ENCODE data around the gene SMS. TPM values are rescaled to one million over a fixed set of nuclear protein-coding genes. Genes with fewer than 3 reads are reported as not detected.

SMS gene
- polyA plus RNA-seq, 1 donor (not counting 4 experiments of a cell fraction or from before 2014, with no cell fraction given) = 142 TPM

DNA sequence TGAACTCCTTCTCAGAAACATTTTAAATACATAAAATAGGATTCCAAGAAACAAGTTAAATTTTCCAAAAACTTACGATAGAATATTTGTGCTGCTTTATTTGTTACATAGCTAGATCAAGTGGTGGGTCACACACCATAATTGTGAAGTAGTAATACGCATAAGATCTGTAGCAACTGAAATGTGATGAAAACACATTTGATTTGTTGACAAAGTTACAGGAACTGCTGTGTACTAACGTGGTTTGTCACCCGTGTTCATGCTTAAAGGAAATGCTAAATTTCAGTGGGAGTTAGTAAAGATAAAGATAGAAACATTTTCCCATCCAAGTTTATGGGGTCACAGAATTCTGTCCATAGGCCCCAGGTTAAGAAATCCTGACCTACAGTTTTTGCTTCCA lies 57.5 kb downstream of the SMS start:
- Histone ChIP-seq H2AFZ (ENCODE audit: control insufficient read depth, low read length) (no peak overlapping the region), H3K36me3 (ENCODE audit: control insufficient read depth in 2 of 2, extremely low read depth in 1 of 2, insufficient read depth in 2 of 2, low read length in 2 of 2) (peaks cover 0 to 5% of the 10 kb centered on the region in 2 experiments), H3K9me3 (ENCODE audit: control insufficient read depth, low read depth, low read length) (no peaks in the 10 kb centered on the region), H3K4me2 (ENCODE audit: control insufficient read depth, extremely low read depth, insufficient read depth, low read depth, low read length) (no peak overlapping the region), H3K4me1 (ENCODE audit: control insufficient read depth, extremely low read depth, insufficient read depth, low read length) (no peaks in the 10 kb centered on the region), H4K20me1 (ENCODE audit: control insufficient read depth, extremely low read depth, insufficient read depth, low read length) (no peaks in the 10 kb centered on the region), H3K27ac (ENCODE audit: control insufficient read depth, insufficient read depth, low read length) (no peak overlapping the region), H3K9me1 (ENCODE audit: control insufficient read depth, extremely low read depth, insufficient read depth, low read length) (no peaks in the 10 kb centered on the region), H3K27me3 (ENCODE audit: control insufficient read depth, extremely low read depth, insufficient read depth, low read length) (no peaks in the 10 kb centered on the region), H3K4me3 (ENCODE audit: control insufficient read depth in 2 of 3, extremely low read depth in 1 of 3, insufficient read depth in 2 of 3, low read depth in 1 of 3, low read length in 3 of 3) (no peak overlapping the region), H3K9ac (ENCODE audit: control insufficient read depth, extremely low read depth, insufficient read depth, low read length) (no peak overlapping the region), H3K79me2 (ENCODE audit: control insufficient read depth, insufficient read depth, low read length) (no peaks in the 10 kb centered on the region)
- TF ChIP-seq EZH2 (IDR thresholded peaks at IDR 0.05; ENCODE audit: low read length) = no peak
- TF ChIP-seq, protein P1, sequence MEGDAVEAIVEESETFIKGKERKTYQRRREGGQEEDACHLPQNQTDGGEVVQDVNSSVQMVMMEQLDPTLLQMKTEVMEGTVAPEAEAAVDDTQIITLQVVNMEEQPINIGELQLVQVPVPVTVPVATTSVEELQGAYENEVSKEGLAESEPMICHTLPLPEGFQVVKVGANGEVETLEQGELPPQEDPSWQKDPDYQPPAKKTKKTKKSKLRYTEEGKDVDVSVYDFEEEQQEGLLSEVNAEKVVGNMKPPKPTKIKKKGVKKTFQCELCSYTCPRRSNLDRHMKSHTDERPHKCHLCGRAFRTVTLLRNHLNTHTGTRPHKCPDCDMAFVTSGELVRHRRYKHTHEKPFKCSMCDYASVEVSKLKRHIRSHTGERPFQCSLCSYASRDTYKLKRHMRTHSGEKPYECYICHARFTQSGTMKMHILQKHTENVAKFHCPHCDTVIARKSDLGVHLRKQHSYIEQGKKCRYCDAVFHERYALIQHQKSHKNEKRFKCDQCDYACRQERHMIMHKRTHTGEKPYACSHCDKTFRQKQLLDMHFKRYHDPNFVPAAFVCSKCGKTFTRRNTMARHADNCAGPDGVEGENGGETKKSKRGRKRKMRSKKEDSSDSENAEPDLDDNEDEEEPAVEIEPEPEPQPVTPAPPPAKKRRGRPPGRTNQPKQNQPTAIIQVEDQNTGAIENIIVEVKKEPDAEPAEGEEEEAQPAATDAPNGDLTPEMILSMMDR (optimal IDR thresholded peaks at IDR 0.05 in 1 of 3, IDR thresholded peaks at IDR 0.05 in 1 of 3, conservative IDR thresholded peaks at IDR 0.05 in 1 of 3; ENCODE audit: extremely low read depth in 1 of 3, insufficient read depth in 2 of 3, low read length in 3 of 3) = no peak
- dilution Hi-C loops (cut with MboI; ENCODE audit: extremely low pct_ligation_motif_present, low sequenced_read_pairs) = no loop called here
- no peak for FAIRE-seq
- no peak for DNase-seq (ENCODE audit: low read depth, low spot score)

DNA sequence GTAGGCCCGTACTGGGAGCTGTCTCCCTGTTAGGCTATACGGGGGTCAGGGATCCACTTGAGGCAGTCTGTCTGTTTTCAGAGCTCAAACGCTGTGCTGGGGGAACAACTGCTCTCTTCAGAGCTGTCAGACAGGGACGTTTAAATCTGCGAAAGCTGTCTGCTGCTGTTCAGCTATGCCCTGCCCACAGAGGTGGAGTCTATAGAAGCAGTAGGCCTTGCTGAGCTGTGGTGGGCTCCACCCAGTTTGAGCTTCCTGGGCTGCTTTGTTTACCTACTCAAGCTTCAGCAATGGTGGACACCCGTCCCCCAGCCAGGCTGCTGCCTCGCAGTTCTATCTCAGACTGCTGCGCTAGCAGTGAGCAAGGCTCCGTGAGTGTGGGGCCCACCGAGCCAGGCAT lies 64.4 kb downstream of the SMS start:
- dilution Hi-C loops (cut with MboI; ENCODE audit: extremely low pct_ligation_motif_present, low sequenced_read_pairs) = no loop called here
- no peaks in the 10 kb centered on the region for H3K36me3 ChIP-seq (ENCODE audit: control insufficient read depth in 2 of 2, extremely low read depth in 1 of 2, insufficient read depth in 2 of 2, low read length in 2 of 2)
- no peaks in the 10 kb centered on the region for H3K79me2 ChIP-seq (ENCODE audit: control insufficient read depth, insufficient read depth, low read length)
- H3K9me1 ChIP-seq (ENCODE audit: control insufficient read depth, extremely low read depth, insufficient read depth, low read length) = no peaks in the 10 kb centered on the region
- H3K9ac ChIP-seq (ENCODE audit: control insufficient read depth, extremely low read depth, insufficient read depth, low read length) = no peak overlapping the region
- FAIRE-seq (no peak), DNase-seq (ENCODE audit: low read depth, low spot score) (no peak)
- no peaks in the 10 kb centered on the region for H3K27me3 ChIP-seq (ENCODE audit: control insufficient read depth, extremely low read depth, insufficient read depth, low read length)
- no peak overlapping the region for H3K27ac ChIP-seq (ENCODE audit: control insufficient read depth, insufficient read depth, low read length)
- H3K4me2 ChIP-seq (ENCODE audit: control insufficient read depth, extremely low read depth, insufficient read depth, low read depth, low read length) = no peak overlapping the region
- H3K4me1 ChIP-seq (ENCODE audit: control insufficient read depth, extremely low read depth, insufficient read depth, low read length) = no peaks in the 10 kb centered on the region
- no peaks in the 10 kb centered on the region for H4K20me1 ChIP-seq (ENCODE audit: control insufficient read depth, extremely low read depth, insufficient read depth, low read length)
- no peak overlapping the region for H2AFZ ChIP-seq (ENCODE audit: control insufficient read depth, low read length)
- H3K9me3 ChIP-seq (ENCODE audit: control insufficient read depth, low read depth, low read length) = no peaks in the 10 kb centered on the region
- no peak overlapping the region for H3K4me3 ChIP-seq (ENCODE audit: control insufficient read depth in 2 of 3, extremely low read depth in 1 of 3, insufficient read depth in 2 of 3, low read depth in 1 of 3, low read length in 3 of 3)
- TF ChIP-seq EZH2 (IDR thresholded peaks at IDR 0.05; ENCODE audit: low read length) = no peak
- TF ChIP-seq, protein P1 (optimal IDR thresholded peaks at IDR 0.05 in 1 of 3, IDR thresholded peaks at IDR 0.05 in 1 of 3, conservative IDR thresholded peaks at IDR 0.05 in 1 of 3; ENCODE audit: extremely low read depth in 1 of 3, insufficient read depth in 2 of 3, low read length in 3 of 3) = no peak
